Activated CD8-positive, alpha-beta T cell treated with anti-CD3 and anti-CD28 coated beads for 36 hours (primary cell): ENCODE measurements around the gene RPL35A. TPM values are rescaled to one million over a fixed set of nuclear protein-coding genes. Genes with fewer than 3 reads are reported as not detected.

ENCODE experiments used
- ATAC-seq: fragments of 200-7000 bp; cut with Tn5 transposase; one replicate; pipeline ENCODE4 v1.10.0; 2021; ENCODE audit warnings: mild to moderate bottlenecking, moderate library complexity
- CTCF ChIA-PET: fragments of 350-600 bp; sonication (Branson Sonifier 250); formaldehyde crosslinking; loops from one replicate; lab custom pipeline; 2021; ENCODE audit warnings: antibody characterized with exemption; lab: Charles Lee
- POLR2A ChIA-PET: fragments of 350-600 bp; sonication (Branson Sonifier 250); formaldehyde crosslinking; loops from one replicate; lab custom pipeline; 2021; ENCODE audit warnings: antibody characterized with exemption; lab: Charles Lee
- DNase-seq: peaks from one replicate; pipeline ENCODE4 v3.0.0-alpha.2; 2020
- H3K27ac Mint-ChIP-seq: one replicate; pipeline ENCODE4 v1.8.0; 2021; ENCODE audit warnings: mild to moderate bottlenecking, mixed read lengths
- H3K27me3 Mint-ChIP-seq: one replicate; pipeline ENCODE4 v1.8.0; 2021; ENCODE audit warnings: mixed read lengths
- H3K36me3 Mint-ChIP-seq: one replicate; pipeline ENCODE4 v1.8.0; 2021; ENCODE audit warnings: low read depth, mixed read lengths
- H3K4me1 Mint-ChIP-seq: one replicate; pipeline ENCODE4 v1.8.0; 2021; ENCODE audit warnings: low read depth, mixed read lengths
- H3K4me3 Mint-ChIP-seq: one replicate; pipeline ENCODE4 v1.8.0; 2021; ENCODE audit warnings: mild to moderate bottlenecking, moderate library complexity, mixed read lengths
- H3K9me3 Mint-ChIP-seq: one replicate; pipeline ENCODE4 v1.8.0; 2021; ENCODE audit warnings: mixed read lengths
- intact Hi-C: fragments of 100-400 bp; cut with micrococcal nuclease; formaldehyde crosslinking; loops from one replicate; pipeline ENCODE4 v1.10.0; 2022
- total RNA-seq, 2 experiments: library from RNA; stranded (reverse); gene quantifications; one replicate each; pipeline ENCODE4 v1.2.3, GENCODE V29; 2021
- TF ChIP-seq, protein P1 (sequence below): fragments of 200-600 bp; IDR thresholded peaks from one replicate; pipeline ENCODE4 v1.8.0; 2022; ENCODE audit warnings: antibody characterized with exemption, mild to moderate bottlenecking

The RPL35A gene
- total RNA-seq, 2 experiments from 2014 or later, result 1,685 to 1,707 TPM

GRCh38 chr3:197949191-197949777 lies 706 bp upstream of the RPL35A start:
- TF ChIP-seq, protein P1, sequence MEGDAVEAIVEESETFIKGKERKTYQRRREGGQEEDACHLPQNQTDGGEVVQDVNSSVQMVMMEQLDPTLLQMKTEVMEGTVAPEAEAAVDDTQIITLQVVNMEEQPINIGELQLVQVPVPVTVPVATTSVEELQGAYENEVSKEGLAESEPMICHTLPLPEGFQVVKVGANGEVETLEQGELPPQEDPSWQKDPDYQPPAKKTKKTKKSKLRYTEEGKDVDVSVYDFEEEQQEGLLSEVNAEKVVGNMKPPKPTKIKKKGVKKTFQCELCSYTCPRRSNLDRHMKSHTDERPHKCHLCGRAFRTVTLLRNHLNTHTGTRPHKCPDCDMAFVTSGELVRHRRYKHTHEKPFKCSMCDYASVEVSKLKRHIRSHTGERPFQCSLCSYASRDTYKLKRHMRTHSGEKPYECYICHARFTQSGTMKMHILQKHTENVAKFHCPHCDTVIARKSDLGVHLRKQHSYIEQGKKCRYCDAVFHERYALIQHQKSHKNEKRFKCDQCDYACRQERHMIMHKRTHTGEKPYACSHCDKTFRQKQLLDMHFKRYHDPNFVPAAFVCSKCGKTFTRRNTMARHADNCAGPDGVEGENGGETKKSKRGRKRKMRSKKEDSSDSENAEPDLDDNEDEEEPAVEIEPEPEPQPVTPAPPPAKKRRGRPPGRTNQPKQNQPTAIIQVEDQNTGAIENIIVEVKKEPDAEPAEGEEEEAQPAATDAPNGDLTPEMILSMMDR, result no peak
- no peak for ATAC-seq
- H3K4me1 Mint-ChIP-seq, result peaks cover 25% of the 10 kb centered on the region
- peak overlapping the region; percentile 95 for H3K4me3 Mint-ChIP-seq
- H3K27me3 Mint-ChIP-seq, result no peaks in the 10 kb centered on the region
- DNase-seq, result peak; percentile 30
- H3K27ac Mint-ChIP-seq, result peak overlapping the region; percentile 99
- CTCF ChIA-PET, result interaction anchor here (1.2 kb wide), 2 partner anchors 43 to 198 kb away, joined by 3 to 5 read pairs; no protein-coding TSS in a partner anchor
- peaks cover 40% of the 10 kb centered on the region for H3K36me3 Mint-ChIP-seq
- POLR2A ChIA-PET, result interaction anchor here (0.6 to 1.7 kb wide), 4 partner anchors 11 to 175 kb away, joined by 3 to 8 read pairs (median 4); partner anchors contain the start of gene LMLN
- intact Hi-C loops, result no loop called here
- H3K9me3 Mint-ChIP-seq, result no peaks in the 10 kb centered on the region

- H3K4me1 Mint-ChIP-seq, result peaks cover 35% of the 10 kb centered on the region
- ATAC-seq, result no peak
- peaks cover 52% of the 10 kb centered on the region for H3K36me3 Mint-ChIP-seq
- H3K4me3 Mint-ChIP-seq, result peak overlapping the region; percentile 95
- POLR2A ChIA-PET, result interaction anchor here (0.6 to 3.3 kb wide), 9 partner anchors 8 to 663 kb away, joined by 3 to 14 read pairs (median 4); no protein-coding TSS in a partner anchor
- DNase-seq, result no peak
- H3K27me3 Mint-ChIP-seq, result no peaks in the 10 kb centered on the region
- intact Hi-C loops, result loop anchor here (1.0 kb wide), 1 partner anchor 9 kb away; a partner anchor contains a TSS
- H3K27ac Mint-ChIP-seq, result peak overlapping the region; percentile 99
- CTCF ChIA-PET, result interaction anchor here (0.6 to 1.1 kb wide), 3 partner anchors 9 to 197 kb away, joined by 3 to 4 read pairs (median 3); no protein-coding TSS in a partner anchor
- no peaks in the 10 kb centered on the region for H3K9me3 Mint-ChIP-seq
- TF ChIP-seq, protein P1, result no peak
These were observed 679 bp downstream of the RPL35A start for GRCh38 chr3:197950677-197951061.

DNA sequence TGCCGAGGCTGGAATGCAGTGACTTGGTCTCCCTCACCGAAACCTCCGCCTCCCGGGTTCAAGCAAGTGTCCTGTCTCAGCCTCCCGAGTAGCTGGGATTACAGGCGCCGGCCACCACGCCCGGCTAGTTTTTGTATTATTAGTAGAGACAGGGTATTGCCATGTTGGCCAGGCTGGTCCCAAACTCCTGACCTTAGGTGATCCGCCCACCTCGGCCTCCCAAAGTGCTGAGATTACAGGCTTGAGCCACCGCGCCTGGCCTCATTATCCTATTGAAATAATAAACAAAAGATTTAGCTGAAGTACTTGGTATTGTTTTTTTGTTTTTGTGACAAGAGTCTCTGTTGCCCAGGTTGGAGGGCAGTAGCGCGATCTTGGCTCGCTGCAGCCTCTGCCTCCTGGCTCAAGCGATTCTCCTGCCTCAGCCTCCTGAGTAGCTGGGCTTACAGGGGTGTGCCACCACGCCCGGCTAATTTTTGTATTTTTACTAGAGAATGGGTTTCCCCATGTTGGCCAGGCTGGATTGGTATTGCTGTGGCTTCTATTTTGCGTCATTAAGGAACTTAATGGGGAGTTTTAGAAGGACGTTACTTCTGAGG lies 1.5 kb downstream of the RPL35A start:
- POLR2A ChIA-PET, result interaction anchor here (1.0 to 3.3 kb wide), 3 partner anchors 8 to 129 kb away, joined by 5 to 14 read pairs (median 5); no protein-coding TSS in a partner anchor
- intact Hi-C loops, result loop anchor here (1.0 kb wide), 1 partner anchor 8 kb away; a partner anchor contains a TSS
- Mint-ChIP-seq H3K4me1 (peaks cover 36% of the 10 kb centered on the region), H3K27me3 (no peaks in the 10 kb centered on the region), H3K36me3 (peaks cover 58% of the 10 kb centered on the region), H3K9me3 (no peaks in the 10 kb centered on the region), H3K27ac (peak overlapping the region; percentile 99), H3K4me3 (peak overlapping the region; percentile 95)
- TF ChIP-seq, protein P1, result no peak
- ATAC-seq (no peak), DNase-seq (no peak)
- CTCF ChIA-PET, result interaction anchor here (0.6 to 1.1 kb wide), 2 partner anchors 8 to 46 kb away, joined by 3 to 4 read pairs; no protein-coding TSS in a partner anchor

DNA sequence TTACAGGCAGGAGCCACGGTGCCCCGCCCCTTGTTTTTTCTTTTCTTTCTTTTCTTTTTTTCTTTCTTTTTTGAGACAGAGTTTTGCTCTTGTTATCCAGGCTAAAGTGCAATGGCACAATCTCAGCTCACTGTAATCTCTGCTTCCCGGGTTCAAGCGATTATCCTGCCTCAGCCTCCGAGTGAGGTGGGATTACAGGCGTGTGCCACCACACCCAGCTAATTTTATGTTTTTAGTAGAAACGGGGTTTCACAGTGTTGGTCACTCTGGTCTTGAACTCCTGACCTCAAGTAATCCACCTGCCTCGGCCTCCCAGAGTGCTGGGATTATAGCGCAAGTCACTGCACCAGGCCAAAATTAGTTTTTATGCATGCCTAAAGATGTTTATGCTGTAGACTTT lies 2.5 kb downstream of the RPL35A start:
- POLR2A ChIA-PET, result interaction anchor here (0.8 to 3.3 kb wide), 2 partner anchors 9 to 45 kb away, joined by 3 to 14 read pairs; no protein-coding TSS in a partner anchor
- no peak for ATAC-seq
- Mint-ChIP-seq H3K27ac (peak overlapping the region; percentile 82), H3K4me3 (peak overlapping the region; percentile 95), H3K36me3 (peaks cover 68% of the 10 kb centered on the region), H3K4me1 (peaks cover 42% of the 10 kb centered on the region), H3K27me3 (no peaks in the 10 kb centered on the region), H3K9me3 (no peaks in the 10 kb centered on the region)
- no peak for DNase-seq
- TF ChIP-seq, protein P1, result no peak
- intact Hi-C loops, result no loop called here
- CTCF ChIA-PET, result no interaction called here
